NCI-H146 treated with DMSO at 0.1 percent for 48 hours (cell line): ENCODE data around the gene RAB4B.
"Not testable (repeated sequence)": the region's sequence is repeated elsewhere in the genome, so short reads cannot be mapped to it uniquely, and the experiment has no call there.

Experiments used
- DNase-seq: peaks from one replicate; lab custom pipeline; 2025; ENCODE audit not compliant: unreplicated experiment; lab: John Stamatoyannopoulos, UW

Gene RAB4B

GRCh38 chr19:40777937-40778705 lies at the start of gene RAB4B:
Gene RAB4B, plus strand, starts transcription at chr19:40778247. Its CDS starts 129 bp downstream, at chr19:40778376.
- peak; percentile 100 for DNase-seq

- not testable (repeated sequence) for DNase-seq
Observed at GRCh38 chr19:40730065-40730464, 48.0 kb upstream of the RAB4B start.

GRCh38 chr19:40732304-40732703 lies 45.7 kb upstream of the RAB4B start:
- not testable (repeated sequence) for DNase-seq

- no peak for DNase-seq
Observed at GRCh38 chr19:40733149-40733548, 44.9 kb upstream of the RAB4B start.

- no peak for DNase-seq
Observed at GRCh38 chr19:40735013-40735771, 42.9 kb upstream of the RAB4B start.

GRCh38 chr19:40736661-40737060 lies 41.4 kb upstream of the RAB4B start:
- no peak for DNase-seq

- DNase-seq: no peak
Observed at GRCh38 chr19:40737102-40737644, 40.9 kb upstream of the RAB4B start.

- DNase-seq: no peak
Observed at GRCh38 chr19:40739030-40739839, 38.8 kb upstream of the RAB4B start.

- DNase-seq: no peak
Observed at GRCh38 chr19:40739871-40740703, 38.0 kb upstream of the RAB4B start.

- DNase-seq: no peak
Observed at GRCh38 chr19:40740747-40741146, 37.3 kb upstream of the RAB4B start.

GRCh38 chr19:40741527-40742390 lies 36.3 kb upstream of the RAB4B start:
- DNase-seq: no peak

GRCh38 chr19:40742477-40742876 lies 35.6 kb upstream of the RAB4B start:
- DNase-seq: no peak

- DNase-seq: no peak
Observed at GRCh38 chr19:40742886-40743285, 35.2 kb upstream of the RAB4B start.

GRCh38 chr19:40743926-40744325 lies 34.1 kb upstream of the RAB4B start:
- DNase-seq: no peak

- DNase-seq: no peak
Observed at GRCh38 chr19:40744554-40745401, 33.3 kb upstream of the RAB4B start.

GRCh38 chr19:40745402-40745780 lies 32.7 kb upstream of the RAB4B start:
- DNase-seq: no peak

GRCh38 chr19:40747536-40747935 lies 30.5 kb upstream of the RAB4B start:
- DNase-seq: no peak

- DNase-seq: peak; percentile 99
Observed at GRCh38 chr19:40750058-40750873, 27.8 kb upstream of the RAB4B start, which contains the start of gene ACTMAP. Gene ACTMAP, minus strand, starts transcription at chr19:40750477. Its CDS starts 674 bp downstream, at chr19:40749803.
